SU-DHL-6 (cell line): ENCODE measurements around the gene BCAN.

Experiments
- CTCF ChIP-seq: fragments of 200-600 bp; sonication (generic); IDR thresholded peaks from one replicate; pipeline ENCODE4 v1.5.1; 2017; ENCODE audit warnings: antibody characterized with exemption, mild to moderate bottlenecking, low read length, moderate library complexity; ENCODE audit not compliant: insufficient read depth, poor library complexity, severe bottlenecking
- EZH2phosphoT487 ChIP-seq: fragments of 200-600 bp; sonication (generic), shearing (Covaris generic); conservative IDR thresholded peaks from 2 replicates; pipeline ENCODE4 v1.6.1; 2018; ENCODE audit warnings: mild to moderate bottlenecking, antibody characterized with exemption, low read length, moderate library complexity, mixed read lengths

GRCh38 chr1:156705918-156706656 is 64.2 kb downstream of the BCAN start:
- TF ChIP-seq CTCF (peak; percentile 89), EZH2phosphoT487 (0 out of 2 replicates have a peak, but pooled peaks have one; percentile 87)
